Measurements from ENCODE around the gene OCA2. TPM values are rescaled to one million over a fixed set of nuclear protein-coding genes. Genes with fewer than 3 reads are reported as not detected.

The OCA2 gene
- total and polyA plus RNA-seq, 2 of the 13 experiments (the other 11 are each of a cell fraction or from before 2014, with no cell fraction given), result 0.02 to 0.05 TPM

DNA sequence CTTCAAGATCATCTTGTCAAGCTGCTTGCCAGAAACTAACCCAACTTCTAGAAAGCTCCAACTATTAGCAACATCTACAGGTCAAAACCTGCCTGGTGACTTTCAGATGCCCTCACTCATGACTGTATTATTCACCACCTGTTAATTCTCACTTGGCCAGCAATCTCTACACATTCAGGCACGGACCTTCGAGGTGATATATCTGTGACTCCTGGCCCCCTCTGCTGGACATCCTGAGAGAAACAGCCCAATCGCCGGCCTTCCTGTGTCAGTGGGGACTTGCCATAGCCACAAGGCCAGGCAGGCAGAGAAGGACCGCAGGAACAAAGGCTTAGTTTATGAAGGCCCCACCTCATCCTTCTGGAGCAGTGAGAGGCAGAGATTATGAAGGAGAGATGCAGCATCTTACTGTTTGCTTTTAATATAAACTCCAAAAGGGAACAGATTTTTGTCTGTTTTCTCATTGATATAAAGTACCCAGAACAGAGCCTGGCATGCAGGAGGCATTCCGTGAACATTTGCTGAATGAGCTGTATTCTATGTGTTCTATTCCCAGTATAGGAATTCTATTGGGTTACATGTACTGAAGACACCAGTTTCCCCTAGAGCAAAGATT is 24.4 kb upstream of the OCA2 start:
- Histone ChIP-seq H3K4me3 (replicated peaks in 1 of 3; ENCODE audit: insufficient read depth in 1 of 3, low read depth in 2 of 3, low read length in 3 of 3) (no peak overlapping the region), H3K9ac (ENCODE audit: insufficient read depth, low read depth, low read length) (no peak overlapping the region), H3K79me2 (ENCODE audit: insufficient read depth, low read length) (no peaks in the 10 kb centered on the region), H4K20me1 (ENCODE audit: insufficient read depth, low read length) (no peaks in the 10 kb centered on the region; the same call in 1 of the 2 replicates), H2AFZ (ENCODE audit: low read length) (no peak overlapping the region), H3K4me2 (ENCODE audit: low read depth, low read length) (no peak overlapping the region), H3K27ac (ENCODE audit: extremely low read length, insufficient read depth, low read length) (no peak overlapping the region), H3K9me3 (ENCODE audit: low read length) (no peaks in the 10 kb centered on the region), H3K36me3 (replicated peaks in 1 of 2; ENCODE audit: control insufficient read depth in 1 of 2, insufficient read depth in 2 of 2, low read length in 2 of 2) (peaks cover 8 to 49% of the 10 kb centered on the region in 2 experiments; a peak in 4 of 5 replicates), H3K4me1 (ENCODE audit: insufficient read depth, low read length) (no peaks in the 10 kb centered on the region), H3K27me3 (ENCODE audit: control insufficient read depth in 1 of 2, insufficient read depth in 2 of 2, low read length in 2 of 2) (no peaks in the 10 kb centered on the region)
- ChIA-PET POLR2A (no interaction called here), CTCF (ENCODE audit: low intra/inter-chr PET ratio, low total read pairs) (interaction anchor here (1.6 to 1.8 kb wide), 2 partner anchors 37 to 1234 kb away, joined by 6 to 14 read pairs; no protein-coding TSS in a partner anchor)
- DNase-seq (ENCODE audit: low spot score) (peak; percentile 57), ATAC-seq (peak; percentile 95), FAIRE-seq (peak; percentile 65)
- TF ChIP-seq CTCF (CRISPR knock-in tag; IDR thresholded peaks at IDR 0.05) (peak; percentile 81), XRCC5 (optimal IDR thresholded peaks at IDR 0.05; ENCODE audit: low read length) (peak; percentile 53), HNRNPH1 (optimal IDR thresholded peaks at IDR 0.05; ENCODE audit: low read depth, low read length) (no peak), STAG1 (CRISPR knock-in tag; IDR thresholded peaks at IDR 0.05) (peak; percentile 59), ARNTL (CRISPR knock-in tag; IDR thresholded peaks at IDR 0.05) (no peak), SMC3 (IDR thresholded peaks at IDR 0.05; ENCODE audit: low read length) (peak; percentile 49; the same call in 1 of the 2 replicates)
- no TSS peak for BruUV-seq (replicated peaks)
- in situ Hi-C loops (cut with HindIII; ENCODE audit: extremely low pct_ligation_motif_present, low pct_unique_long_range_greater_than_20kb) (no loop called here), intact Hi-C loops (cut with micrococcal nuclease; ENCODE audit: unreplicated experiment) (loop anchor here (1.0 kb wide), 2 partner anchors 24 to 37 kb away; partner anchors contain the start of gene OCA2)
- 42% methylated on average over 6 of the region's 6 CpGs for WGBS (ENCODE audit: low lambda C conversion rate)

All from HepG2 (cell line).